ENCODE data around the gene C12orf76.
"Not testable (repeated sequence)": the region's sequence is repeated elsewhere in the genome, so short reads cannot be mapped to it uniquely, and the experiment has no call there.

The C12orf76 gene

GRCh38 chr12:110015132-110015531 is 33.2 kb downstream of the C12orf76 start:
- no peak for DNase-seq

- DNase-seq: no peak
Observed at GRCh38 chr12:110012659-110013058, 35.7 kb downstream of the C12orf76 start.

DNA sequence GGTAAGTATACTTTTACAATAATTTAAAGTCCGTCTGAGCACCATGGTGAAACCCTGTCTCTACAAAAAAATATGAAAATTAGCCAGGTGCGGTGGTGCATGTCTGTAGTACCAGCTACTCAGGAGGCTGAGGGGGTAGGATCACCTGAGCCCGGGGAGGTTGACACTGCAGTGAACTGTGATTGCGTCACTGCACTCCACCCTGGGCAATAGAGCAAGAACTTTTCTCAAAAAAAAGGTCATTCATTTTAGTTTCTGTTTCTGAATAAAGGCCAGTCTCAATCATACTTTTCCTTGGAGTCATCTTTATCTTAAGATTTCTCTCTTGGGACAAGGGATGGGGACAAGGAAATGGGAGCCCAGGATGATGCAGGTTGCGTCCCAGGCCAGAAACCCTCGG is 36.2 kb downstream of the C12orf76 start:
- no peak for DNase-seq

- no peak for DNase-seq
Observed at GRCh38 chr12:110010853-110011723, 37.2 kb downstream of the C12orf76 start.

GRCh38 chr12:110008681-110009398 is 39.5 kb downstream of the C12orf76 start:
- not testable (repeated sequence) for DNase-seq

- no peak for DNase-seq
Observed at GRCh38 chr12:110007881-110008280, 40.4 kb downstream of the C12orf76 start.

DNA sequence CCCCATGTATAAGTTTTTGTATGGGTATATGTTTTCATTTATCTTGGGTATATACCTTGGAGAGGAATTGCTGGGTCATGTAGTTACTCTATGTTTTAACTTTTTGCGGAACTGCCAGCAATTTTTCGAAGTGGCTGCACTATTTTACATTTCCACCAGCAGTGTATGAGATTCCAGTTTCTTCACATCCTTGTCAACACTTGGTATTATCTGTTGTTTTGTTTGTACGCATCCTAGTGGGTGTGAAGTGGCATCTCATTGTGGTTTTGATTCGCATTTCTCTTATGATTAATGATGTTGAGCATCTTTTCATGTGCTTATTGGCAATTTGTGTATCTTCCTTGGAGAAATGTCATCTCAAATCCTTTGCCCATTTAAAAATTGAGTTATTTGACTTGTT is 42.2 kb downstream of the C12orf76 start:
- DNase-seq: no peak

GRCh38 chr12:110005319-110005973 is 42.9 kb downstream of the C12orf76 start:
- no peak for DNase-seq

DNA sequence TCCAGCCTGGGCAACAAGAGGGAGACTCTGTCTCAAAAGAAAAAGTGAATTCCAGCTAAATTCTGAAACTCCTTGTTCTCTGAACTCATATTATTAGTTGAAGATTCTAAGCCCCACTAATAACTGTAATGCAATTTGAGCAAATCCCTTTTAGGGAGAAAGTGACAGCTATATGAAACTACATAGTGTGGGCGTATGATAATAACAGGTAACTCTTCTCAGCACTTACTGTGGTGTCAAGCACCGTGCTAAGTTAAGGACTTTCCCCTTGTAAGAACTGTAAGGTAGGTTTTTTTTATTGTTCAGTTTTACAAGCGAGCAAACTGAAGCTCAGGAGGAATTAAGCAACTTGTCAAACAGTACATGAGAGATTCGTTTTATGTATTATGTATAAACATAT is 43.7 kb downstream of the C12orf76 start:
- DNase-seq: no peak

GRCh38 chr12:110002676-110003515 is 45.4 kb downstream of the C12orf76 start:
- DNase-seq: no peak

DNA sequence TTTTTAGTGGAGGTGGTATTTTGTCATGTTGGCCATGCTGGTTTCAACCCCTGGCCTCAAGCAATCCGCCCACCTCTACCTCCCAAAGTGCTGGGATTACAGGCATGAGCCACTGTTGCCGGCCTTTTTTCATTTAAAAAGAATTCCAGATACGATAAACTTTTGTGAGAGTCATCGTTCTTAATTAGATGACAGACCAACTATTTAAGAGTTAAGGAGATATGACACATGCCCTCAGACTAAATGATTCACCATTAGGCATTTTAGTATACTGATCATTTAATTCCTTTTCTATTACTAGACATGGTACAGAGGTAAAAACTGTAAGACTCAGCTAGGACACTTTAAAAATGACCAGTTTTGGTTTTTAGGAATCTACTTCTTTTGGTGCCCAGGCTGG is 46.7 kb downstream of the C12orf76 start:
- DNase-seq: no peak

DNA sequence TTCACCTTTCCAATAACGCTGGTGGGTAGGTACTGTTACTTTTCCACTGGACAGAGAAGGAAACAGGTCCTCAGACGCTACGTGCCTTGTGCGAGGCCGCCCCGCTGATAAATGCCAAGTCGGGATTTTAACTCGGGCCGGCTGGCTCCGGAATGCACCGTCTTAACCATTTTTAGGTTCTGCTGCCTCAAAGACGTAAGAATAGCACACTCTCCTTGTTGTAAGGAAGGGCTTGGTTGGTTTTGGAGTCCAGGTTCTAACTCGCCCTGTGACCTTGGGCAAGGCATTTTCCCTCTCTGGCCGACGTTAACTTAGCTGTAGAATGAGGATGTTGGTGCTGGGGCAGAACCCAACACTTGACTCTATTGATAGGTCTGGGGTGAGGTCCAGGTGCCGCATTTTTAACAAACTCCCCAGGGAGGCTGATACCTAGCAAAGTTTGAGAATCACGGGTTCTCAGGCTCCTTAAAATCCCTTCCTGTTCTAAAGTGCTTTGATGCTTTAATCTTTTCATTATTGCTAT is 48.3 kb downstream of the C12orf76 start:
- DNase-seq: no peak

GRCh38 chr12:109999649-109999971 is 48.7 kb downstream of the C12orf76 start:
- DNase-seq: no peak

- peak; percentile 52 for DNase-seq
Observed at GRCh38 chr12:109998904-109999648, 49.2 kb downstream of the C12orf76 start, which contains the start of gene ANKRD13A. TSS of gene ANKRD13A (plus strand) at chr12:109999430. CDS start at chr12:109999689, 259 bp downstream.

- DNase-seq: peak; percentile 8
Observed at GRCh38 chr12:109998241-109998903, 50.0 kb downstream of the C12orf76 start.

- no peak for DNase-seq
Observed at GRCh38 chr12:109997393-109997792, 50.9 kb downstream of the C12orf76 start.

GRCh38 chr12:109996483-109996853 is 51.9 kb downstream of the C12orf76 start:
- no peak for DNase-seq

GRCh38 chr12:109995686-109996482 is 52.4 kb downstream of the C12orf76 start, which contains the start of gene GIT2:
TSS of gene GIT2 (minus strand) at chr12:109996368. CDS start at chr12:109996224, 144 bp downstream.
- DNase-seq: peak; percentile 56

GRCh38 chr12:109995361-109995685 is 53.0 kb downstream of the C12orf76 start:
- no peak for DNase-seq

Measured in NCI-H524 treated with DMSO at 0.1 percent for 48 hours (cell line).